ENCODE results near the gene ERBIN.
"Not testable (repeated sequence)": the region's sequence is repeated elsewhere in the genome, so short reads cannot be mapped to it uniquely, and the experiment has no call there.

ERBIN gene

GRCh38 chr5:65967288-65968066 lies 41.1 kb downstream of the ERBIN start:
- no peak for FAIRE-seq

- peak; percentile 71 for FAIRE-seq
Observed at GRCh38 chr5:65969539-65970393, 43.4 kb downstream of the ERBIN start.

- no peak for FAIRE-seq
Observed at GRCh38 chr5:65970481-65971367, 44.3 kb downstream of the ERBIN start.

GRCh38 chr5:65971643-65972042 lies 45.3 kb downstream of the ERBIN start:
- no peak for FAIRE-seq

GRCh38 chr5:65972896-65973295 lies 46.5 kb downstream of the ERBIN start:
- not testable (repeated sequence) for FAIRE-seq

GRCh38 chr5:65978251-65978650 lies 51.9 kb downstream of the ERBIN start:
- no peak for FAIRE-seq

- peak; percentile 3 for FAIRE-seq
Observed at GRCh38 chr5:65981548-65981947, 55.2 kb downstream of the ERBIN start.

- no peak for FAIRE-seq
Observed at GRCh38 chr5:65981969-65982619, 55.7 kb downstream of the ERBIN start.

GRCh38 chr5:65982635-65983034 lies 56.3 kb downstream of the ERBIN start:
- FAIRE-seq: no peak

GRCh38 chr5:65984098-65984885 lies 57.9 kb downstream of the ERBIN start:
- FAIRE-seq: no peak

- no peak for FAIRE-seq
Observed at GRCh38 chr5:65986050-65986451, 59.7 kb downstream of the ERBIN start.

- no peak for FAIRE-seq
Observed at GRCh38 chr5:65986796-65987195, 60.4 kb downstream of the ERBIN start.

GRCh38 chr5:65987982-65988381 lies 61.6 kb downstream of the ERBIN start:
- FAIRE-seq: no peak

- FAIRE-seq: no peak
Observed at GRCh38 chr5:65989158-65989557, 62.8 kb downstream of the ERBIN start.

- FAIRE-seq: no peak
Observed at GRCh38 chr5:65992630-65993029, 66.3 kb downstream of the ERBIN start.

- no peak for FAIRE-seq
Observed at GRCh38 chr5:65994117-65994786, 67.9 kb downstream of the ERBIN start.

- FAIRE-seq: no peak
Observed at GRCh38 chr5:65999061-65999723, 72.8 kb downstream of the ERBIN start.

GRCh38 chr5:66001952-66002351 lies 75.6 kb downstream of the ERBIN start:
- no peak for FAIRE-seq

- no peak for FAIRE-seq
Observed at GRCh38 chr5:66002415-66002814, 76.0 kb downstream of the ERBIN start.

GRCh38 chr5:66004216-66004615 lies 77.8 kb downstream of the ERBIN start:
- no peak for FAIRE-seq

All from G401.6 (cell line).